ENCODE measurements around the gene METTL2B. TPM values are rescaled to one million over a fixed set of nuclear protein-coding genes. Genes with fewer than 3 reads are reported as not detected.
"Not testable (repeated sequence)": the region's sequence is repeated elsewhere in the genome, so short reads cannot be mapped to it uniquely, and the experiment has no call there.

Gene METTL2B
- total RNA-seq, 2 donors from 2014 or later = 16.2 to 28.9 TPM

- intact Hi-C loops (cut with DNase I); H3K9me3 ChIP-seq; H3K4me1 ChIP-seq (replicated peaks); H3K4me3 ChIP-seq; H3K27me3 ChIP-seq (replicated peaks; ENCODE audit: insufficient read depth); H3K36me3 ChIP-seq; DNase-seq (ENCODE audit: low spot score); H3K27ac ChIP-seq: not testable (repeated sequence)
- 46% methylated on average over 7 of the region's 7 CpGs for WGBS
- peak; percentile 7 for TF ChIP-seq POLR2AphosphoS5 (IDR thresholded peaks at IDR 0.05)
These were observed 60.9 kb downstream of the METTL2B start for GRCh38 chr7:128537410-128537809.

GRCh38 chr7:128542530-128542929 lies 66.0 kb downstream of the METTL2B start:
- intact Hi-C loops (cut with DNase I); H3K27ac ChIP-seq; DNase-seq (ENCODE audit: low spot score); H3K4me1 ChIP-seq (replicated peaks); H3K27me3 ChIP-seq (replicated peaks; ENCODE audit: insufficient read depth); H3K4me3 ChIP-seq; H3K9me3 ChIP-seq; H3K36me3 ChIP-seq: not testable (repeated sequence)
- 83% methylated on average over 2 of the region's 2 CpGs for WGBS

GRCh38 chr7:128543300-128543699 lies 66.8 kb downstream of the METTL2B start:
- DNase-seq (ENCODE audit: low spot score); H3K4me1 ChIP-seq (replicated peaks); intact Hi-C loops (cut with DNase I); H3K36me3 ChIP-seq; H3K27me3 ChIP-seq (replicated peaks; ENCODE audit: insufficient read depth); H3K4me3 ChIP-seq; H3K27ac ChIP-seq; H3K9me3 ChIP-seq: not testable (repeated sequence)
- WGBS = 67% methylated on average over 1 of the region's 1 CpG

GRCh38 chr7:128546319-128546851 lies 69.8 kb downstream of the METTL2B start:
- H3K4me1 ChIP-seq (replicated peaks); H3K9me3 ChIP-seq; H3K4me3 ChIP-seq; H3K27ac ChIP-seq; H3K36me3 ChIP-seq; intact Hi-C loops (cut with DNase I); H3K27me3 ChIP-seq (replicated peaks; ENCODE audit: insufficient read depth); DNase-seq (ENCODE audit: low spot score): not testable (repeated sequence)
- 92% methylated on average over 9 of the region's 9 CpGs for WGBS

GRCh38 chr7:128550920-128551319 lies 74.4 kb downstream of the METTL2B start:
- intact Hi-C loops (cut with DNase I) = no loop called here
- WGBS = 88% methylated on average over 1 of the region's 1 CpG
- no peak for DNase-seq (ENCODE audit: low spot score)
- Histone ChIP-seq H3K27ac (no peak overlapping the region), H3K4me1 (replicated peaks) (no peaks in the 10 kb centered on the region), H3K4me3 (no peak overlapping the region), H3K9me3 (no peaks in the 10 kb centered on the region), H3K27me3 (replicated peaks; ENCODE audit: insufficient read depth) (no peaks in the 10 kb centered on the region), H3K36me3 (no peaks in the 10 kb centered on the region)
- TF ChIP-seq, protein P1, sequence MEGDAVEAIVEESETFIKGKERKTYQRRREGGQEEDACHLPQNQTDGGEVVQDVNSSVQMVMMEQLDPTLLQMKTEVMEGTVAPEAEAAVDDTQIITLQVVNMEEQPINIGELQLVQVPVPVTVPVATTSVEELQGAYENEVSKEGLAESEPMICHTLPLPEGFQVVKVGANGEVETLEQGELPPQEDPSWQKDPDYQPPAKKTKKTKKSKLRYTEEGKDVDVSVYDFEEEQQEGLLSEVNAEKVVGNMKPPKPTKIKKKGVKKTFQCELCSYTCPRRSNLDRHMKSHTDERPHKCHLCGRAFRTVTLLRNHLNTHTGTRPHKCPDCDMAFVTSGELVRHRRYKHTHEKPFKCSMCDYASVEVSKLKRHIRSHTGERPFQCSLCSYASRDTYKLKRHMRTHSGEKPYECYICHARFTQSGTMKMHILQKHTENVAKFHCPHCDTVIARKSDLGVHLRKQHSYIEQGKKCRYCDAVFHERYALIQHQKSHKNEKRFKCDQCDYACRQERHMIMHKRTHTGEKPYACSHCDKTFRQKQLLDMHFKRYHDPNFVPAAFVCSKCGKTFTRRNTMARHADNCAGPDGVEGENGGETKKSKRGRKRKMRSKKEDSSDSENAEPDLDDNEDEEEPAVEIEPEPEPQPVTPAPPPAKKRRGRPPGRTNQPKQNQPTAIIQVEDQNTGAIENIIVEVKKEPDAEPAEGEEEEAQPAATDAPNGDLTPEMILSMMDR (IDR thresholded peaks at IDR 0.05) = no peak
- TF ChIP-seq POLR2A (IDR thresholded peaks at IDR 0.05) (no peak), POLR2AphosphoS5 (IDR thresholded peaks at IDR 0.05) (no peak)

DNA sequence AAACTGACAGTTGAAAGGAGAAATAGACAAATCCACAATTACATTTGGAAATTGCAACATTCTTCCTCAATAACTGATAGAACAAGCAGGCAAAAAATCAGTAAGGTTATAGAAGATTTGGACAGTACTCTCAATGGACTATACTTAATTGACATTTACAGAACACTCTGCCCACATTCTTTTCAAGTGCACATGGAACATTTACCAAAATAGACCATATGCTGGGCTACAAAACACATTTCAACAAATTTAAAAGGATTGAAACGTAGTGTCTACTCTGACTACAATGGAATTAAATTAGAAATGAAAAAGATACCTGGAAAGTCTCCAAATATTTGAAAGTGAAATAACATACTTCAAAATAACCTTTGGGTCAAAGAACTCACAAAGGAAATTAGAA lies 77.8 kb downstream of the METTL2B start:
- intact Hi-C loops (cut with DNase I); H3K4me1 ChIP-seq (replicated peaks); DNase-seq (ENCODE audit: low spot score); H3K27ac ChIP-seq; H3K4me3 ChIP-seq; H3K36me3 ChIP-seq; H3K9me3 ChIP-seq; H3K27me3 ChIP-seq (replicated peaks; ENCODE audit: insufficient read depth): not testable (repeated sequence)
- 18% methylated on average over 1 of the region's 1 CpG for WGBS

Small RNAs within 50 kb of the gene (small RNA-seq; reads per million reads assigned to genes)
- gene AC010655.1 (0 reads per million in 2 donors), gene AC010655.2 (0 reads per million in 2 donors), gene RF00017 (0 reads per million in 2 donors), gene RNU7-54P (0 reads per million in 2 donors)

Other genes with a start within 250 kb of the METTL2B start
- not detected for gene LEP, start 235.5 kb upstream of the METTL2B start, total RNA-seq
- 10 to 100 TPM; 13.8 to 29.7 TPM for gene RBM28, start 132.8 kb upstream of the METTL2B start, total RNA-seq
- 1 to 10 TPM in 1 of 2 donors, under 1 TPM in 1; 0.05 to 1.2 TPM for gene PRRT4, start 115.1 kb upstream of the METTL2B start, total RNA-seq
- gene IMPDH1, start 66.8 kb upstream of the METTL2B start, total RNA-seq = 10 to 100 TPM; 48.2 to 91.6 TPM
- 10 to 100 TPM in 1 of 2 donors, 1 to 10 TPM in 1; 6.9 to 41.5 TPM for gene HILPDA, start 20.9 kb upstream of the METTL2B start, total RNA-seq
- 1 to 10 TPM in 1 of 2 donors, under 1 TPM in 1; 0.18 to 4.5 TPM for gene GARIN1A, start 195.5 kb downstream of the METTL2B start, total RNA-seq

Data from prostate gland (tissue), 2 donors.